NB4 (cell line): Measurements from ENCODE around the gene PUSL1.
A peak's percentile ranks its signal among the peaks of the same experiment; 100 is the strongest.

Source experiments
- DNase-seq: peaks from one replicate; pipeline ENCODE4 v3.0.0; 2010; ENCODE audit warnings: low read depth
- H3K4me3 ChIP-seq: one replicate; pipeline ENCODE4 v1.5.1; 2011; ENCODE audit warnings: mild to moderate bottlenecking, low read depth, low read length, moderate library complexity
- MAX ChIP-seq: IDR thresholded peaks from 2 replicates; pipeline ENCODE4 v1.6.1; 2011; ENCODE audit warnings: low read depth, low read length
- MYC ChIP-seq: IDR thresholded peaks from 2 replicates; pipeline ENCODE4 v1.6.1; 2011; ENCODE audit warnings: low read depth, low read length
- POLR2A ChIP-seq: IDR thresholded peaks from 2 replicates; pipeline ENCODE4 v1.6.1; 2011; ENCODE audit warnings: mild to moderate bottlenecking; ENCODE audit not compliant: insufficient read length; ENCODE audit errors: extremely low read depth
- TF ChIP-seq, protein P1 (sequence below): IDR thresholded peaks from one replicate; pipeline ENCODE4 v1.5.1; 2012; ENCODE audit warnings: low read depth, low read length

The PUSL1 gene

GRCh38 chr1:1291548-1292441 is 16.6 kb upstream of the PUSL1 start:
- DNase-seq = peak; percentile 71
- TF ChIP-seq POLR2A = no peak
- TF ChIP-seq, protein P1, sequence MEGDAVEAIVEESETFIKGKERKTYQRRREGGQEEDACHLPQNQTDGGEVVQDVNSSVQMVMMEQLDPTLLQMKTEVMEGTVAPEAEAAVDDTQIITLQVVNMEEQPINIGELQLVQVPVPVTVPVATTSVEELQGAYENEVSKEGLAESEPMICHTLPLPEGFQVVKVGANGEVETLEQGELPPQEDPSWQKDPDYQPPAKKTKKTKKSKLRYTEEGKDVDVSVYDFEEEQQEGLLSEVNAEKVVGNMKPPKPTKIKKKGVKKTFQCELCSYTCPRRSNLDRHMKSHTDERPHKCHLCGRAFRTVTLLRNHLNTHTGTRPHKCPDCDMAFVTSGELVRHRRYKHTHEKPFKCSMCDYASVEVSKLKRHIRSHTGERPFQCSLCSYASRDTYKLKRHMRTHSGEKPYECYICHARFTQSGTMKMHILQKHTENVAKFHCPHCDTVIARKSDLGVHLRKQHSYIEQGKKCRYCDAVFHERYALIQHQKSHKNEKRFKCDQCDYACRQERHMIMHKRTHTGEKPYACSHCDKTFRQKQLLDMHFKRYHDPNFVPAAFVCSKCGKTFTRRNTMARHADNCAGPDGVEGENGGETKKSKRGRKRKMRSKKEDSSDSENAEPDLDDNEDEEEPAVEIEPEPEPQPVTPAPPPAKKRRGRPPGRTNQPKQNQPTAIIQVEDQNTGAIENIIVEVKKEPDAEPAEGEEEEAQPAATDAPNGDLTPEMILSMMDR = peak; percentile 44
- no peak overlapping the region for H3K4me3 ChIP-seq

- no peak for TF ChIP-seq POLR2A
- no peak for TF ChIP-seq MYC
- TF ChIP-seq MAX = no peak
- TF ChIP-seq, protein P1 = no peak
- no peak for DNase-seq
- no peak overlapping the region for H3K4me3 ChIP-seq
Observed at GRCh38 chr1:1292442-1292779, 16.0 kb upstream of the PUSL1 start.

DNA sequence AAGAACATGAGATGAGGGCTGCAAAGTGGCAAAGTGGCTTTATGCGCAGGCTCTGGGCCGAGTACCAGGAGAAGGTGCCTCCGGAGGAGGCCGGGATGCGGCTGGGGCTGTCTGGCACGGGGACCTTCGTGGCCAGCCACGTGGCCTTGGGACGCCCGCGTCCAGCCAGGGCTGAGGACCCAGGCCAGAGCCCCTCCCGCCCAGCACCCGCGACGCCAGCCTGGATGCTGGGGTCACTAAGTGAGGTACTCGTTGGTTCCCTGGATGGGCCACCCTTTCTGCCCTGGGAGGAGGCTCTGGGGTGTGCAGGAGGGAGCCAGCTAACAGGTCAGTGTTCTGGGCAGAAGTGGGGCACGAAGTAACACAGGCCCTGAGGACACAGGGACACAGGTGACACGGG is 15.5 kb upstream of the PUSL1 start:
- DNase-seq = no peak
- no peak overlapping the region for H3K4me3 ChIP-seq
- TF ChIP-seq, protein P1 = no peak
- TF ChIP-seq MAX (no peak), MYC (no peak), POLR2A (no peak)

GRCh38 chr1:1293263-1294249 is 14.8 kb upstream of the PUSL1 start:
- DNase-seq = no peak
- no peak overlapping the region for H3K4me3 ChIP-seq
- TF ChIP-seq MYC (no peak), POLR2A (no peak), MAX (no peak)
- TF ChIP-seq, protein P1 = no peak

- H3K4me3 ChIP-seq = no peak overlapping the region
- DNase-seq = no peak
- no peak for TF ChIP-seq MYC
- TF ChIP-seq MAX = no peak
- TF ChIP-seq POLR2A = no peak
- TF ChIP-seq, protein P1 = no peak
Observed at GRCh38 chr1:1294250-1294890, 14.0 kb upstream of the PUSL1 start.
